CD4-positive, alpha-beta T cell treated with Interleukin-4 for 1 hour (primary cell): ENCODE measurements around the gene CDKN1B.
A peak's percentile ranks its signal among the peaks of the same experiment; 100 is the strongest.

ENCODE experiments used
- DNase-seq, 2 donors: peaks; one replicate each; pipeline ENCODE4 v3.0.0-alpha.2; 2020 to 2022

Gene CDKN1B

GRCh38 chr12:12704593-12705230, 12.5 kb upstream of the CDKN1B start:
- DNase-seq = peak; percentile 61 to 68

DNA sequence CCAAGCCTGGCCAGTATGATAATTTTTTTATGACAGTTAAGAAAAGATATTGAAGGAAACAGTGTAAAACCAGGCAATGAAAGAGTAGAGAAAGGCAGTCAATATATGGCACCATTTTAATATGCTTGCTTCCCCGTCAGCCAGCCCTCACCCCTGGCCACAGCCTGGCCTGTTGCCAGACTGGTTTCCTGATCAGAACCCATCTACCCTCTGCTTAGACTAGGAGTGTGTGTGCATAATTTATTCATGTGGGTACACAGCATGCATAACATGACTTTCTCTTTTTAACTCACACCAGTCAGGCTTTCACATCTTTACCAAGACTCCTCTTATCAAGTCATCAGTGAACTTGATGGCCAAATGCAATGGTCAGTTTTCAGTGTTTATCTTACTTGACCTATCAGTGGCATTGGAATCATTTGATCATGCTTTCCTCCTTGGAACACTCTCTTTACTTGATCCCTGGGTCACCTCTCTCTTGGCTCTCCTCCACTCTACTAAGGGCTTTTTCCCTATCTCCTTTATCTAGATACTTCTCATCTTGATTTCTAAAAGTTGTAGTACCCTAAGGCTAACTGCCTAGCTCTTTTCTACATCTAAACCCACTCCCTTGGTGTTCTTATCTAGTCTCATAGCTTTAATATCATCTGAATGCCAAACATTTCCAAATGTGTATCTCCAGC, 11.2 kb upstream of the CDKN1B start:
- peak; percentile 68 to 79 for DNase-seq

- no peak for DNase-seq
Observed at GRCh38 chr12:12713932-12714275, 3.3 kb upstream of the CDKN1B start.

DNA sequence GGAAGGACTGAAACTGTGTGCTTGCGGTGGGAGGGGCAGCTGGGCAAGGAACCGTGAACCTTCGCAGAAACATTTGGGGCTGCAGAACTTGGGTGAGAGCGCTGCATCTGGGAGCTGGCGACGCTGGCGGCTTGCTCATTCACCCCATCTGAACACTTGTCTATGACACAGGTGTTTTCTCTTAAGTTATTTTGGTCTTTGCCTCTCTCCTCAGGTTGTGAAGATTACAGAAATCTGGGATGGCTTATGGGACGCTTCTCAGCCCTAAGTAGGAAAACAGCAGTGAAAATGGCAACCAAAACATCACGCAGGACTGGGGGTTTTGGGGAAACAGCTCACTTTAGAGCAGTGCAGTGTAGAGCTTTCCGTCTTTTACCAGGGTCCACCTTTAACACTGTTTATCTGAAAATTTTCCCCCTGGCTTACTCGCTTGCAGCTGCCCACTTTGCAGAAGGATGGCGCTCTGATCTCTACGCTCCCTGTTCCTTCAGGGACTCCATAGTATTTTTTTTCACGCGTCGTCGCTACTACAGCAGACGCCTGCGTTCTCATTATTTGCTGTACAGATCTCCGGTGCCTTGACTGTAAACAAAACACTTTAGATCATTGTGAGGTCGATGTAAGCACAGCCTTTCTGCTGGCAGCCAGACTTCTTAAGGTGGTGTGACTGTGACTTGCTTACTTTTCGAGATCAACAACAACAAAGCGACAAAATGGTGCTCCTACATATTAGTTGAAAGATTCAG, 2.7 kb upstream of the CDKN1B start:
- peak; percentile 74 to 84 for DNase-seq

- no peak for DNase-seq
Observed at GRCh38 chr12:12715128-12715458, 2.1 kb upstream of the CDKN1B start.

DNA sequence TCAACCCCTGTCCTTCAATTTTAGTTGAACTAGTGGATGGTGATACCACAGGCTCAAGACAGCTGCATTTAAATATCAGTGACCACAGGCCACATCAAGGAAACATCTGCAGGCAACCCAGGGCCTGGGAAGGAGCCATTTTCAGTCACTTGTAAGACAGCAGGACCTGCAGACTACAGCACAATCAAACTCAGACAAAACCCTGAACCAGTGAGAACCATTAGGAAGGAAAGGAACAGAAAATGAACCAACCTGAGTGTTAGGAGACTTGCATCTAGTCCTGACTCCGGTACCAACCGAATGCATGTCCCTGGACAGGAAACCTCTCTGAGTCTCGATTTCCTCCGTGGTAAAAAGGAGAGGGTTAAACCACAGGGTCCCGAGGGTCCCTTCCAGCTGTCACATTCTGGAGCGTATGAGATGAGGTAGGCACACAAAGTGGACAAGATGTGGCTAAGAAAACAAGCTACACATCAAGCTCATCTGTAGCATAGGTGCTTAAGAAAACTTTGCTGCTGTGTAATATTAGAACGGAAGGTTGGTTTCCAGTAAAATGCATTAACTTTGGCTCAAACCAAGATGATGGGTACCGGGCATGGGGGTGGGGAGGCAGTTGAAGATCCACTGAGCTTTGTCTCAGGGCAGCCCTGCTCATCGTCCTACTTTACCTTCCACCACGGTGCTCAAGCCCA, 1.6 kb upstream of the CDKN1B start:
- DNase-seq = peak; percentile 33 to 61

- no peak for DNase-seq
Observed at GRCh38 chr12:12716151-12716792, 896 bp upstream of the CDKN1B start.

DNA sequence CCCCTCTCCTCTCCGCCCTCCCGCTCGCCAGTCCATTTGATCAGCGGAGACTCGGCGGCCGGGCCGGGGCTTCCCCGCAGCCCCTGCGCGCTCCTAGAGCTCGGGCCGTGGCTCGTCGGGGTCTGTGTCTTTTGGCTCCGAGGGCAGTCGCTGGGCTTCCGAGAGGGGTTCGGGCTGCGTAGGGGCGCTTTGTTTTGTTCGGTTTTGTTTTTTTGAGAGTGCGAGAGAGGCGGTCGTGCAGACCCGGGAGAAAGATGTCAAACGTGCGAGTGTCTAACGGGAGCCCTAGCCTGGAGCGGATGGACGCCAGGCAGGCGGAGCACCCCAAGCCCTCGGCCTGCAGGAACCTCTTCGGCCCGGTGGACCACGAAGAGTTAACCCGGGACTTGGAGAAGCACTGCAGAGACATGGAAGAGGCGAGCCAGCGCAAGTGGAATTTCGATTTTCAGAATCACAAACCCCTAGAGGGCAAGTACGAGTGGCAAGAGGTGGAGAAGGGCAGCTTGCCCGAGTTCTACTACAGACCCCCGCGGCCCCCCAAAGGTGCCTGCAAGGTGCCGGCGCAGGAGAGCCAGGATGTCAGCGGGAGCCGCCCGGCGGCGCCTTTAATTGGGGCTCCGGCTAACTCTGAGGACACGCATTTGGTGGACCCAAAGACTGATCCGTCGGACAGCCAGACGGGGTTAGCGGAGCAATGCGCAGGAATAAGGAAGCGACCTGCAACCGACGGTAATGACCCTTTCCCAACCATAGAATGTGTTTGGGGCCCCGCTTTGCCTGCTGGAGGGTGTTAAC, 615 bp downstream of the CDKN1B start:
- peak; percentile 41 to 51 for DNase-seq

- peak in 1 of 2 donors; percentile 31 for DNase-seq
Observed at GRCh38 chr12:12718381-12718759, 1.2 kb downstream of the CDKN1B start.

DNA sequence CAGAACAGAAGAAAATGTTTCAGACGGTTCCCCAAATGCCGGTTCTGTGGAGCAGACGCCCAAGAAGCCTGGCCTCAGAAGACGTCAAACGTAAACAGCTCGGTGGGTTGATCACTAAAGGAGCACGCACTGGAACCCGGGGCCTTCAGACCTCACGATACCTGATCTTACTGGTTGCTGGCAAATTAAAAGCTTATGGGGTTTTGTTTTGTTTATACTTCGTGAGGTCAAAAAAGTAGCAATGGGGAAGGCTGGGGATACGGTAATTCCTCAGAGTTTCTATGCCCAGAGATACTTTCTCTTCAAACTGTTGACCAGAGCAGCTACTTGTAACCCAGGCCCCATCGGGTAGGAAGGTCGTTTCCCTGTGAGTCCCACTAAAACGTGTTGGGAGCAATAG, 1.7 kb downstream of the CDKN1B start:
- DNase-seq = peak; percentile 42

DNA sequence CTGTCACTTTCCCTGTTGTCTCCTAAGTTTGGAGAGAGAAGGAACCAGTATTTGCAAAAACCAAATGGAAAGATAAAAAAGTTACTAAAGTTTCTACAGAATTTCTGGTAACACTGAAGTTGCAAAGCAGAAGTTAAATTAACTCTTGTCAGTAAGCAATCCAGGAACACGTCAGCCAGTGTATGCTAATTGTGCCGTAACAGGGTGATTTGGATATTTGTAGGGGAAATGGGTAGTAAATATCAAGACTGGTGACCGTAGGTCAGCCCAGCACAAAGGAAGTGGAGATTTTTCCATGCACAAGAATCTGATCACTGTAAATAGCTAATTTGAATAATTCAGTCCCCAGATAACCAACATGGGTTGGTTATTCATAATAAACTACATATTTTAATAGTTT, 2.3 kb downstream of the CDKN1B start:
- DNase-seq = peak; percentile 51 to 56

DNA sequence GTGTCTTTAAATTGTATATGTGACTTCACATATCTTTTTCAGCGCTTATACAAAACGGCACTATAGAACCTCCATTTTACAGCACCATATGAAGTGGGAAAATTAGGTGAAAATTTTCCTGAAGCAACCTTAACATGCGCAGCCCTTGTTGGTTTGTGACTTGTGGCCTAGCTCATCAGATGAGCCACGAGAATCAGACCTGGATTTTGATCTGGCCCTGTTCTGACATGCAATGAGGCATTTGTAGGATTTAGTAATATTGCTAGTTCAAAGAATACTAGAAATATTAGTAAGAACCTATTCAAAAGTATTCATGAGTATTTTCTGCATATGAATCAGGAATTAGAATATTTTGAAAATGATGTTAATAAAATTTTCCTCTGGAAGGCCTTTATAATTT, 2.9 kb downstream of the CDKN1B start:
- peak in 1 of 2 donors; percentile 26 for DNase-seq

DNA sequence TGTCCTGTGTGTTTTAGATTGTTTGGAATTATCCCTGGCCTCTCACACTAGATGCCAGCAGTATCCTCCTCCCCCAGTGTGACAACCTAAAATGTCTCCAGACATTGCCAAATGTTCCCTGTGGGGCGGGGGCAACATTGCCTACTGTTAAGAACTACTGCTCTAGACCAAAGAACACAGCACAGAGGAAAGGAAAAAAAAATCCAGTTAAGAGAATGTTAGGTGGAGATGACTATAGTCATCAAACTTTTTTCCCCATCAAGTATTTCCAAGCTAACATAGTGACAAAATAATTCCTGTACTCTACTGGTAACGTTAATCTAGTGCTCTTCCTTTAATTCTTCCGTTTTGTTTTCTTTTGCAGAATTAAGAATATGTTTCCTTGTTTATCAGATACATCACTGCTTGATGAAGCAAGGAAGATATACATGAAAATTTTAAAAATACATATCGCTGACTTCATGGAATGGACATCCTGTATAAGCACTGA, 3.5 kb downstream of the CDKN1B start:
- peak in 1 of 2 donors; percentile 35 for DNase-seq

- DNase-seq = peak; percentile 53 to 72
Observed at GRCh38 chr12:12721176-12721751, 4.1 kb downstream of the CDKN1B start.

DNA sequence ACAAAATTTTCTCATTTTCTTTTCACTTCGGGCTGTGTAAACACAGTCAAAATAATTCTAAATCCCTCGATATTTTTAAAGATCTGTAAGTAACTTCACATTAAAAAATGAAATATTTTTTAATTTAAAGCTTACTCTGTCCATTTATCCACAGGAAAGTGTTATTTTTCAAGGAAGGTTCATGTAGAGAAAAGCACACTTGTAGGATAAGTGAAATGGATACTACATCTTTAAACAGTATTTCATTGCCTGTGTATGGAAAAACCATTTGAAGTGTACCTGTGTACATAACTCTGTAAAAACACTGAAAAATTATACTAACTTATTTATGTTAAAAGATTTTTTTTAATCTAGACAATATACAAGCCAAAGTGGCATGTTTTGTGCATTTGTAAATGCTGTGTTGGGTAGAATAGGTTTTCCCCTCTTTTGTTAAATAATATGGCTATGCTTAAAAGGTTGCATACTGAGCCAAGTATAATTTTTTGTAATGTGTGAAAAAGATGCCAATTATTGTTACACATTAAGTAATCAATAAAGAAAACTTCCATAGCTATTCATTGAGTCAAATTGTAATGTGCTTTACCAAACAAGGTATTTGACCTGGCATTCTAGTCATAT, 4.8 kb downstream of the CDKN1B start:
- DNase-seq = no peak

- DNase-seq = peak in 1 of 2 donors; percentile 73
Observed at GRCh38 chr12:12722435-12723148, 5.4 kb downstream of the CDKN1B start.

DNA sequence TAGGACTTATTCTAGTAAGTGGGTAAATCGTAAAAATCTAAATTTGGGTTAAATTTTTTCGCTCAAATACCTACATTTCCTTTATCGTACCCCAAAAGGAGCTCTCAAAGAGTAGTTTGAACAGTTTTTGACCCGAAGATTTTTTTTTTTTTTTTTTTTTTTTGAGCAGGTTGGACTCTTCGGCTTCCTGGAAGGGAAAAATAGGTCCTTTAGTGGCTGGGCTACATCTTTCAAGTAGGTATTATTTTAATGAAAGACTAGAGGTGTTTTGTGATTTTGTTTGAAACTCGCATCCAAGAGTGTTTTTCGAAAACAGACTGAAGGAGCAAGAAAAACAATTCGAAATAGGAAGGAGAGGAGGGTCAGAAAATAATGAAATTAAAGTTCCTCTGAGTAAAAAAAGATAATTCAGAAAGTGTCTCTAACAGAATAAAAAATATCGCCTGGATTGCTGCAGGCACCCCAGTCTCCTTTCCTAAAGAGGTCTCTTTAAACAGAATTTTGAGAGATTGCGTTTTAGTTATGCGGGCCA, 6.0 kb downstream of the CDKN1B start:
- DNase-seq = peak in 1 of 2 donors; percentile 62

DNA sequence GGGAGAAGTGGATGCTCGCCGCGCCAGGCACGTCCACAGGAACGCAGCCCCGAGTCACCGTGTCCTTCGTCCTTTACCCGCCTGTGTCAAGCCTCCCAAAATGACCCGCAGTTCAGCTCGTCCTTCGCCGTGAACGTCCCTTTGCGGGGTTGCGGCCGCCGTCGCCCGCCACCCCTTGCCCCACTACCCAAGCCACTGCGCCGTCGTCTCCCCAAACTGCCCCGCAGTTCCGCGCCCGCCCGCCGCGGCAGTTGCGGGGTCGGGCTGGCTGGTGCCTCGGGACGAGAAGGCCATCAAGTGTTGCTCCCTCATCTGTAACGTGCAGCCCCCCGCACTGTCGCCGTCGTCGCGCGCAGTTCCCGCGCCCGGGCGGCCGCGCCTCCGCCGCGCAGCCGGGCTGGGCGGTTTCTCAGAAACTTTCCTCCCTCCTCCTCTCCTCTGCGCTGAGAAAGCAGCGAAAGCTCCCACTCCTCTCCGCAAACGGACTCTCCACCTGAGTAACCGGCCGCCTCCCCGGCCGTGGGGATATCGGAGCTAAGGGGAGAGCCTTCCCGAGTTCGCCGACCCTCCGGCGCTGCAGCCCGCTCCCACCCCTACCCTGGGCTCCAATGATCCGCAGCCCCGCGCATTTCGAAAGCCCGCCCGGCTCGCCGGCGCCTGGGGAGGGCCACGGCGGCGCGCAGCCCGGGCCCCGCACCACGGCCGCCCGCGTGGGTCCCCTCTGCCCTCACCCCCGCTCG, 6.7 kb downstream of the CDKN1B start:
- DNase-seq = peak; percentile 46 to 56

GRCh38 chr12:12724421-12725085, 7.4 kb downstream of the CDKN1B start:
- no peak for DNase-seq
